ENCODE measurements around the gene IPO11.

DNA sequence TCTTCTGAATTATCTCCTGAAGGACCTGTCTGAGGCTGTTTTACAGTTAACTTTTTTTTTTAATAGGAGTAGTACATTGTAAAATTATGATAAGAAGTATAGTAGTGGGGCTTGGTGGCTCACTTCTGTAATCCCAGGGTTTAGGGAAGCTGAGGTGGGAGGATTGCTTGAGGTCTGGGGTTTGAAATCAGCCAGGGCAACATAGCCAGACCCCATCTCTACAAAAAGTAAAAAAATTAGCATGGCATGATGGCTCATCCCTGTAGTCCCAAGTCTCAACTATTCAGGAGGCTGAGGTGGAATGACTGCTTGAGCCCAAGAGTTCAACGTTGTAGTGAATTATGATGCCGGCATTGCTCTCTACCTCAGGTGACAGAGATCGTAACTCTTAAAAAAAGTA is 7.0 kb downstream of the IPO11 start:
- TF ChIP-seq GLIS3 (CRISPR knock-in tag; IDR thresholded peaks at IDR 0.05), result no peak
- TF ChIP-seq TCF4 (CRISPR knock-in tag; IDR thresholded peaks at IDR 0.05; ENCODE audit: borderline replicate concordance), result no peak
- no peak for TF ChIP-seq RARB (CRISPR knock-in tag; IDR thresholded peaks at IDR 0.05)
- no peak for TF ChIP-seq CREB5 (CRISPR knock-in tag; IDR thresholded peaks at IDR 0.05; ENCODE audit: low read depth)
- no peak for TF ChIP-seq ZNF8 (CRISPR knock-in tag; IDR thresholded peaks at IDR 0.05)
- no peak for TF ChIP-seq PPARA (CRISPR knock-in tag; IDR thresholded peaks at IDR 0.05; ENCODE audit: borderline replicate concordance)
- TF ChIP-seq ZFP3 (CRISPR knock-in tag; IDR thresholded peaks at IDR 0.05), result no peak
- no peak for TF ChIP-seq BACH2 (CRISPR knock-in tag; IDR thresholded peaks at IDR 0.05; ENCODE audit: borderline replicate concordance)
- no peak for TF ChIP-seq ARNTL (CRISPR knock-in tag; IDR thresholded peaks at IDR 0.05; ENCODE audit: borderline replicate concordance, low read depth)
- TF ChIP-seq, protein P1, sequence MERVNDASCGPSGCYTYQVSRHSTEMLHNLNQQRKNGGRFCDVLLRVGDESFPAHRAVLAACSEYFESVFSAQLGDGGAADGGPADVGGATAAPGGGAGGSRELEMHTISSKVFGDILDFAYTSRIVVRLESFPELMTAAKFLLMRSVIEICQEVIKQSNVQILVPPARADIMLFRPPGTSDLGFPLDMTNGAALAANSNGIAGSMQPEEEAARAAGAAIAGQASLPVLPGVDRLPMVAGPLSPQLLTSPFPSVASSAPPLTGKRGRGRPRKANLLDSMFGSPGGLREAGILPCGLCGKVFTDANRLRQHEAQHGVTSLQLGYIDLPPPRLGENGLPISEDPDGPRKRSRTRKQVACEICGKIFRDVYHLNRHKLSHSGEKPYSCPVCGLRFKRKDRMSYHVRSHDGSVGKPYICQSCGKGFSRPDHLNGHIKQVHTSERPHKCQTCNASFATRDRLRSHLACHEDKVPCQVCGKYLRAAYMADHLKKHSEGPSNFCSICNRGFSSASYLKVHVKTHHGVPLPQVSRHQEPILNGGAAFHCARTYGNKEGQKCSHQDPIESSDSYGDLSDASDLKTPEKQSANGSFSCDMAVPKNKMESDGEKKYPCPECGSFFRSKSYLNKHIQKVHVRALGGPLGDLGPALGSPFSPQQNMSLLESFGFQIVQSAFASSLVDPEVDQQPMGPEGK (CRISPR knock-in tag; IDR thresholded peaks at IDR 0.05; ENCODE audit: borderline replicate concordance), result no peak
- no peak for TF ChIP-seq TOX (CRISPR knock-in tag; IDR thresholded peaks at IDR 0.05; ENCODE audit: borderline replicate concordance)
- TF ChIP-seq TSHZ2 (CRISPR knock-in tag; IDR thresholded peaks at IDR 0.05), result no peak
- no peak for TF ChIP-seq ZNF565 (CRISPR knock-in tag; conservative IDR thresholded peaks at IDR 0.05; ENCODE audit: low read depth)
